ENCODE data around the gene DNTTIP2.
"Not testable (repeated sequence)": the region's sequence is repeated elsewhere in the genome, so short reads cannot be mapped to it uniquely, and the experiment has no call there.

DNTTIP2 gene

GRCh38 chr1:93842750-93843500, 36.1 kb downstream of the DNTTIP2 start:
- DNase-seq (ENCODE audit: low read depth), result no peak

- DNase-seq (ENCODE audit: low read depth), result no peak
These were observed 37.2 kb downstream of the DNTTIP2 start for GRCh38 chr1:93841771-93842170.

- DNase-seq (ENCODE audit: low read depth), result no peak
These were observed 38.0 kb downstream of the DNTTIP2 start for GRCh38 chr1:93840956-93841482.

- DNase-seq (ENCODE audit: low read depth), result no peak
These were observed 39.3 kb downstream of the DNTTIP2 start for GRCh38 chr1:93839753-93840152.

GRCh38 chr1:93839307-93839706, 39.7 kb downstream of the DNTTIP2 start:
- no peak for DNase-seq (ENCODE audit: low read depth)

- DNase-seq (ENCODE audit: low read depth), result no peak
These were observed 41.0 kb downstream of the DNTTIP2 start for GRCh38 chr1:93837961-93838360.

- DNase-seq (ENCODE audit: low read depth), result not testable (repeated sequence)
These were observed 45.7 kb downstream of the DNTTIP2 start for GRCh38 chr1:93833293-93833692.

GRCh38 chr1:93829061-93829460, 49.9 kb downstream of the DNTTIP2 start:
- DNase-seq (ENCODE audit: low read depth), result no peak

GRCh38 chr1:93828367-93828755, 50.6 kb downstream of the DNTTIP2 start:
- DNase-seq (ENCODE audit: low read depth), result no peak

GRCh38 chr1:93827633-93828366, 51.2 kb downstream of the DNTTIP2 start:
- no peak for DNase-seq (ENCODE audit: low read depth)

GRCh38 chr1:93827128-93827527, 51.9 kb downstream of the DNTTIP2 start:
- DNase-seq (ENCODE audit: low read depth), result no peak

GRCh38 chr1:93824834-93825233, 54.2 kb downstream of the DNTTIP2 start:
- no peak for DNase-seq (ENCODE audit: low read depth)

GRCh38 chr1:93822730-93823425, 56.1 kb downstream of the DNTTIP2 start:
- DNase-seq (ENCODE audit: low read depth), result no peak

GRCh38 chr1:93821423-93822144, 57.4 kb downstream of the DNTTIP2 start:
- no peak for DNase-seq (ENCODE audit: low read depth)

- DNase-seq (ENCODE audit: low read depth), result no peak
These were observed 58.2 kb downstream of the DNTTIP2 start for GRCh38 chr1:93820554-93821422.

- no peak for DNase-seq (ENCODE audit: low read depth)
These were observed 60.4 kb downstream of the DNTTIP2 start for GRCh38 chr1:93818570-93818959.

GRCh38 chr1:93817819-93818569, 61.0 kb downstream of the DNTTIP2 start:
- no peak for DNase-seq (ENCODE audit: low read depth)

GRCh38 chr1:93816970-93817678, 61.9 kb downstream of the DNTTIP2 start:
- no peak for DNase-seq (ENCODE audit: low read depth)
